Measurements from ENCODE around the gene SDF4.
"Not testable (repeated sequence)": the region's sequence is repeated elsewhere in the genome, so short reads cannot be mapped to it uniquely, and the experiment has no call there.

The SDF4 gene

GRCh38 chr1:1199141-1199960, 32.5 kb downstream of the SDF4 start:
- DNase-seq (ENCODE audit: low read depth in 2 of 2), result no peak

- DNase-seq (ENCODE audit: low read depth in 2 of 2), result no peak
Observed at GRCh38 chr1:1198423-1199140, 33.2 kb downstream of the SDF4 start.

- DNase-seq (ENCODE audit: low read depth in 2 of 2), result no peak
Observed at GRCh38 chr1:1197551-1198422, 34.0 kb downstream of the SDF4 start.

GRCh38 chr1:1197188-1197500, 34.7 kb downstream of the SDF4 start:
- no peak for DNase-seq (ENCODE audit: low read depth in 2 of 2)

- no peak for DNase-seq (ENCODE audit: low read depth in 2 of 2)
Observed at GRCh38 chr1:1196431-1197187, 35.2 kb downstream of the SDF4 start.

- not testable (repeated sequence) for DNase-seq (ENCODE audit: low read depth in 2 of 2)
Observed at GRCh38 chr1:1195726-1196125, 36.1 kb downstream of the SDF4 start.

- no peak for DNase-seq (ENCODE audit: low read depth in 2 of 2)
Observed at GRCh38 chr1:1194723-1195122, 37.1 kb downstream of the SDF4 start.

- no peak for DNase-seq (ENCODE audit: low read depth in 2 of 2)
Observed at GRCh38 chr1:1191734-1192133, 40.1 kb downstream of the SDF4 start.

GRCh38 chr1:1189111-1189510, 42.7 kb downstream of the SDF4 start:
- no peak for DNase-seq (ENCODE audit: low read depth in 2 of 2)

GRCh38 chr1:1187938-1188337, 43.9 kb downstream of the SDF4 start:
- no peak for DNase-seq (ENCODE audit: low read depth in 2 of 2)

- DNase-seq (ENCODE audit: low read depth in 2 of 2), result no peak
Observed at GRCh38 chr1:1185101-1185765, 46.6 kb downstream of the SDF4 start.

- DNase-seq (ENCODE audit: low read depth in 2 of 2), result no peak
Observed at GRCh38 chr1:1183833-1184775, 47.7 kb downstream of the SDF4 start.

GRCh38 chr1:1183221-1183747, 48.5 kb downstream of the SDF4 start:
- DNase-seq (ENCODE audit: low read depth in 2 of 2), result no peak

GRCh38 chr1:1182491-1183220, 49.1 kb downstream of the SDF4 start:
- DNase-seq (ENCODE audit: low read depth in 2 of 2), result no peak

- no peak for DNase-seq (ENCODE audit: low read depth in 2 of 2)
Observed at GRCh38 chr1:1181938-1182410, 49.8 kb downstream of the SDF4 start.

- no peak for DNase-seq (ENCODE audit: low read depth in 2 of 2)
Observed at GRCh38 chr1:1181129-1181937, 50.5 kb downstream of the SDF4 start.

GRCh38 chr1:1179983-1180861, 51.6 kb downstream of the SDF4 start:
- DNase-seq (ENCODE audit: low read depth in 2 of 2), result no peak
